Measurements from ENCODE around the gene HEBP1.

Gene HEBP1

GRCh38 chr12:12946686-12947355 is 53.2 kb downstream of the HEBP1 start:
- DNase-seq, result no peak

GRCh38 chr12:12945591-12945990 is 54.5 kb downstream of the HEBP1 start:
- no peak for DNase-seq

GRCh38 chr12:12943586-12944260 is 56.3 kb downstream of the HEBP1 start:
- DNase-seq, result no peak

DNA sequence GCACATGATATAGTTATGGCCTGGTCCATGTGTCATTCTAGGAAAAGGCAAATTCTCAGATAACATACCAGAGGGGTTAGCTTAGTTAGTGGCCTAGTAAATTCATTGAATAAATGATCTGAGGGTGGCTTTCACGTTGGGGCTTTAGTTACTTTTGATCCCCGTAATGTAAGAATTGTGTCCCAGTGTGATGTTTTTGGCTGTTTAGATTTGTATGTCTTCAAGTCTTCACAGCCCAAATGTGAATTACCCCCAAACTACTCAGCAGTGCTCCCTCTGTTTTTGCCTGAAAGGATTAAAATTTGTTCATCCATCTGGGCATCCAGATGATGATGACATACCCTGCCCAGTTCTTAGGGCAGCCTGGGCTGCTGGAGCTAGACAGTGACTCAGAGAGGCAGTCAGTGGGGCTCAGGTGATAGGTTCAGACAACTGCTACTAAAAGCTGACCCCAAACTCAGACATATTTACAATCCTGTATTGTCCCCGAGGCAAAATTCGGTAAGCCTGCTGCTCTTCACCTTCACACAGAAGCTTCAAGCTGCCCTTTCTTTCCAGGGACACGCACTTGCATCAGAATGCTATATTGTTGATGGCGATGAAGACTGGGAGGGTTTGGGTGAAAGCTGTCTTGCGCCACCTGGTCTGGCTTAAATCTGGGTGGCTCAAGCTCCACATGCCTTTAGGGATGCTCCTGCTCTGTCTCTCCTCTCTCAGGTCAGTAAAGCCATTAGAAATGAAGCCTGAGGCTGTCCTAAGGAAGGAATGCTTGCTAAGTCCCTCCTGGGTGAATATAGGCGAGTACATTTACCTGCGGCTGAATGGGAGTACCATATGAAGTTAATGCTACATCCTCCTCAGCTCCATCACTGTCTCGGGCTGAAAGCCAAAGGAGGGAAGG is 58.4 kb downstream of the HEBP1 start:
- DNase-seq, result no peak

DNA sequence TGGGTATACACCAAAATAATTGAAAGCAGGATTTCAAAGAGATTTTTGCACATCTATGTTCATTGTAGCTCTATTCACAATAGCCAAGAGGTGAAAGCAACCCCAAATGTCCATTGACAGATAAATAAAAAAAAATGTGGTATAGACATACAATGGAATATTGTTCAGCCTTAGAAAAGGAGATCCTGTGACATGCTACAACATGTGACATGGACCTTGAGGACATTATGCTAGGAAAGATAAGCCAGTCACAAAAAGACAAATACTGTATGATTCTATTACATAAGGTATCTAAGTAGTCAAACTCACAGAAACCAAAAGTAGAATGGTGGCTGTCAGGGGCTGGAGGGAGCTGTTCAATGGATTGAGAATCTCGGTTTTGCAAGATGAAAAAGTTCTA is 60.2 kb downstream of the HEBP1 start:
- no peak for DNase-seq

DNA sequence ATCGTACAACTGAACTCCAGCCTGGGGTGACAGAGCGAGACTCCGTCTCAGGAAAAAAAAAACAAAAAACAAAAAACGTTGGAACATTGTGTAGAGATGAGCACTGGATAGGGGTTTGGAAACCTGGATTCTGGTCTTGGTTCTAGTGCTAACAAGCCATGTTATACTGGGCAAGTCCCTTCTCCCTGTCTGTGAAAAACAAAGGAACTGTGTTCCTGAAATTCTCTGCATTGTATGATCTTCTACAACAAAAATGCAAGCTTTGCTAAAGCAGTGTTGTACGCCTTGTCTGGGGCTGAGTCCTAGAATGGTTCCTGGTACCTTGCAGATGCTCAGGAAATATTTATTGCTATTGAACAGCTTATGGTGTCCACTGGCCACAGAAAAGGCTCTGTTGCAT is 61.5 kb downstream of the HEBP1 start:
- no peak for DNase-seq

DNA sequence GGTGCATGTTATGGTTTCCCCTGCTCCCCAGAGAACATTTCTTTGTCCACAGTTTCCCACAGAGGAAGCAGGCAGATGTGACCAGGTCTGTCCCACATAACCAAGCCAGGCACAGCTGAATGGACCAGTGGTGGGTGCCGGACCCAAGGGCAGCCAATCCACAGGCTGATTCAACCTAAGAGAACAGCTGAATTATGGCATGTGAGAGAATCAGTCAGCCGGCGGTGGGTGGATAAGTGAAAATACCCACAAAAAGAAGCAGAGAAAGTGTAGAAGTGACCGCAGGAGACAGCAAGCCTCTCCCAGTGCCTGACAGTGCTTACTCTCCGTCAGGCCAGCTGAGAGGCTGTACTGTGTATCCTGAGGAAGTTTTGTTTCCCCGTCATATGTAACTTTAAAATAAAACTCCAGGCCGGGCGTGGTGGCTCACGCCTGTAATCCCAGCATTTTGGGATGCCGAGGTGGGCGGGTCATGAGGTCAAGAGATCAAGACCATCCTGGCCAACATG is 63.0 kb downstream of the HEBP1 start:
- DNase-seq, result no peak

GRCh38 chr12:12934556-12934955 is 65.5 kb downstream of the HEBP1 start:
- DNase-seq, result no peak

DNA sequence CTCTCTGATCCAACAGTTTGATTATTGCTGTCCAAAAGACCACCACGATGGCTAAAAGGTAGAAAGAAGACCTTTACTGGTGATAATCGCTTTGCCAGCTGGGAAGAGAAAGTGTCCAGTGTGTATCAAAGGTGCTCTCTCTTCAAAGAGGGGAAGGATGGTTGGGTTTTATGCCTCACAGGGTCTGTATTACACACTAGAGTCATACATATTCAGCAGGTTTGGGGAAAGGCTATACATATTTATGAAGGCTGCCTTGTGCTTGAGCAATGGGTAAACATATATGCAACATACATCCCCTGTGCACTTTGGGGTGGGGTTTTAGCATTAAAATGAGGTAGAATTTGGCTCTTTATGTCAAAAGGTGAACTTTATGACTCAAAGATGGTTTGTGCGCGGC is 66.3 kb downstream of the HEBP1 start:
- no peak for DNase-seq

DNA sequence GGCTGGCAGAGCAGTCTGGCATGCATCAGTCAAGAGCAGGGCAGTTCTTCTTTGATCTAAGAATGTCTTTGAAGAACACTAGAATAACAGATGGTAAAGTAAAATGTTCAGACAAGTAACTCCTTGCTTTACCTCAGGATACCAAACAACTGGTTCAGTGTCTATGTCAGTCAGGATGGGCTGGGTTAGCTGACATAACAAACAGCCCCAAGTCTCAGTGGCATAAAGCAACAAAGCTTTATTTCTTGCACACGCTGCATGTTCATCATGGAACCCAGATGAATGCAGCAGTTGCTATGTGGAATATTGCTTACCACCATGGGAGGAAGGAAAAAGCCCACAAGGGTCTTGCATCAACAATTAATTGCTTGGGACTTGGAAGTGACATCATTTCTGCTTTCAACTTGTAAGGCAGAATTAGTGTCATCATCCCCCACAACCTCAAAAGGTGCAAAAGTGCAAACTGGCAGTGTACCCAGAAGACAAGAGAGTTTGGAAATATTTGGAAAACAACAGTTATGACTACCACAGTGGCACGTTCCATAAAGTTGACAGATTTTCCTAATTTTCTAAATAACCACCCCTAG is 69.3 kb downstream of the HEBP1 start:
- no peak for DNase-seq

- no peak for DNase-seq
Observed at GRCh38 chr12:12929696-12930095, 70.4 kb downstream of the HEBP1 start.

- no peak for DNase-seq
Observed at GRCh38 chr12:12927211-12928079, 72.6 kb downstream of the HEBP1 start.

DNA sequence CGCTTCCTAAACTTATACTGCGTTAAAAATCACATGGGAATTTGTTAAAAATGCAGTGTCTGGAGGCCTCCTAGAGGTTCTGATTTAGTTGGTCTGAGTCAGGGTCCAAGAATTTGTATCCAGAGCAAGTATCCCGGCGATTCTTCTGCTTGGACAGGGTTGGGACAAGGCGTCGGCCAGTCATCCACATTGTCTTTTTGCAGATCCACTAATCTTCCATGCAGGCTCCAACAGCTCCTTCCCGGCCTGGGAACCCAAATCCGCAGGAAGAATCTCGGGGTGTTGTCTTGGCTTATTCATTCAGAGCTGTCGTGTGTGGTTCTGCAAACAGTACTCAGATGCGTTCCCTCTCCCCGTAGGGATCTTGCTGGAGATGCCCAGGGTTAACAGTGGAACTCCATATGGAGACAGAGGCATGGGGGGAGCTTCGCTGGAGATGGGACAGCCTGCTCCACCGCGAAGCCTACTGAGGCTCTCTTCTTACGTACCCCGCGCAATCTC is 73.4 kb downstream of the HEBP1 start:
- DNase-seq, result no peak

DNA sequence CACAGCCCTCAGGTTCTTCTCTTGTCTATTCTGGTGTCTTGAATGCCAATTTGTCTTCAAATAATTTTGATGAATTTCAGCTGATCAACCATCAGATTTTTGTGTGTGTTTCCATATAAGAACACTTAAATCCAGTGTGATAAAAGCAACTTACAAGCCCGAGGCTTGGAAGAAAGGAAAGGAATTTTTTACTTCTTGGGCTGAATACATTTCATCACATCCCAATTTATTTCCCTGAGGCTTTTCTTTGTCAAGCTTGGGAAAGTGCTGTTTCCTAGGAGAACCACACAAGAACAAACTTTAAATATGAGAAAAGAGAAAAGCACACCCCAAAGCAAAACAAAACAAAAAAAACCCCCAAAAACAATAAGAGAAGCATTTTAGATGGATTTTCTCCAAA is 74.7 kb downstream of the HEBP1 start:
- no peak for DNase-seq
